Activated T-helper 1 cell treated with anti-CD3 and anti-CD28 coated beads, Interleukin-2, amount 50 U/mL, for 16 hours (primary cell): ENCODE results near the gene NEU2.

Experiments used
- DNase-seq, 2 donors: peaks; one replicate each; pipeline ENCODE4 v3.0.0-alpha.2; 2020; ENCODE audit warnings: low read depth in 1 of 2, low spot score in 1 of 2

The NEU2 gene

DNA sequence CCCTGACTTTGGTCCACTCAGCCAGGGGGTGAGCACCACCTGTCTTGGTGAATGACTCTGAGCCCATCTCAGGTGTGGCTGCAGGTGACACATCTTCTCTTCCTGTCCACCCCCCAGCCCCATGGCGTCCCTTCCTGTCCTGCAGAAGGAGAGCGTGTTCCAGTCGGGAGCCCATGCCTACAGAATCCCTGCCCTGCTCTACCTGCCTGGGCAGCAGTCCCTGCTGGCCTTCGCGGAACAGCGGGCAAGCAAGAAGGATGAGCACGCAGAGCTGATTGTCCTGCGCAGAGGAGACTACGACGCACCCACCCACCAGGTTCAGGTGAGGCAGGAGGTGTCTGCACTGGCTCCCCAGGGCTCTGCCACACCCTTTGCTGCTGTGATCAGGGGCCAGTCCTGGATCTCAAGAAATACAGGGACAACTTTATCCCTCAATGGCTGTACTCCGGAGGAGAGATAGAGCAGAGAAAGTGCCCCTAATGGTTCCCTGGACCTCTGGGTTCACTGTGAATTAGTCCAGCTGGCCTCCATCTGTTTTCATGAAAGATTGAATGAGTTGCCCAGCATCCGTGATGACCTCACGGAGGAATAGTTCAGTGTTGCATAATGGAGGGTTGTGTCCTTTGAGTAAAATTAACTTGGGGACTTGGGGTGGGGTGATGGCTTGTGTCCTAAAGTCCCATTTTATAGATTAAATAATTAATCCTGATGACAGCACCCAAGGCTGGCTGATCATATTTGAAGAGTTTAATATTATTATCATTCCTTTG, at the start of gene NEU2:
Gene NEU2 (plus strand): TSS at position 122 of the 770 bp plus-strand sequence. CDS start 0 bp downstream, at position 122.
- DNase-seq, result no peak

GRCh38 chr2:232982926-232983668, 49.4 kb upstream of the NEU2 start:
- no peak for DNase-seq

DNA sequence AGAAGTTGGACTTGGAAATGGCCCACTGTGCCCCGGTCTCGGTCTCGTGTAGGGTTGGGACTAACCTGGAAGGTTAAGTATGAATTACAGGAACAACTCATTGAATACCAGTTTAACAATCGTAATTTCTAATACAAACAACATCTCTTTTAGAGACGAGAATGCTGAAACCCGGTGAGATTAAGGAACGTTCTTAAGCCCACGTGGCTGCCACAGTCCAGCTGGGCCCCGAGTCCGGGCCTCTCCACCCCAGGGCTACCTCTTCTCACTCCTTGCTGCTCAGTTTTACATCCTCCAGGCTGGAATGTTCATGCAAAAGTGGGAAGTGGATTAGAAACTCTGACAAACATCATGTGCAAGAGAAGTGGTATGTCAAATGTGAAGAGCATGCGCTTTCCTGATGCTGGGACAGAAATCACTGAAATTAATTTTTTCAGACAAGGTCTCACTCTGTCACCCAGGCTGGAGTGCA, 48.8 kb upstream of the NEU2 start:
- DNase-seq, result no peak

DNA sequence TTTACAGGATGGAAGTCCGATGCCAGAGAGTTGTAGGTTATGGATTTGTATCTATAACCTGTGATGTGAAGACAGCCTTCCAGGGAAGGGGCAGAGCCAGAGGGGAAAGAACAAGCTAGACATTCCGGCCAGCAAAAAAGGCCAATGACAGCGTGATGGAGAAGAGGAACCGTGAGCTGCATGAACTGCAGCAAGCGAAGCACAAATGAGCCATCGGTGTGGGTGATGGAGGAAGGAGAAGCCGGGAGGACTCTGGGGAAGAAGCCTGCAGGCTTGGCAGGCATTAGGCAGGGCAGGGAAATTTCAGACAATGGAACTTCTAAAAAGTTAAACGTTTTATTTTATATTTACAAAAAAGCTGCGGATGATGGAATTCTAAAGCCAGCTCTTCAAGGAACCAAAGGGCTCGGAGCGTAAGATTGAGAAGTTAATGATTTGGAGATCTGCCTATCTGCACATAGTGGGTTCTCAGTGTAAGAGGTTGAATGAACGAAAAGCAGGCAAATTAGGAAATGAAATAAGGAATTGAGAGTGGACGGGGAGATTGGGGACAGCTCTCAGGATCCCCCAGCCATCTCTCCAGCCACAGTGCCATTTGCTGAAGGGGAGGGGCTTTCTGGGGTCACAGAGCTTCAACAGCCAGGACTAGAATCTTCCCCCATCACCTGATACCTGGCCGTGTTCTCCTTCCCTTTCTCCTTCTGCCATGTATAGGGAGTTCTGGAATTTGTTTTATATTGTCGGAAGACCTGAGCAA, 47.8 kb upstream of the NEU2 start:
- DNase-seq, result no peak

- DNase-seq, result no peak
Measured at GRCh38 chr2:232986155-232986554, 46.3 kb upstream of the NEU2 start.

GRCh38 chr2:232993231-232993821, 39.1 kb upstream of the NEU2 start:
- DNase-seq, result no peak

- no peak for DNase-seq
Measured at GRCh38 chr2:232994446-232994845, 38.0 kb upstream of the NEU2 start.

DNA sequence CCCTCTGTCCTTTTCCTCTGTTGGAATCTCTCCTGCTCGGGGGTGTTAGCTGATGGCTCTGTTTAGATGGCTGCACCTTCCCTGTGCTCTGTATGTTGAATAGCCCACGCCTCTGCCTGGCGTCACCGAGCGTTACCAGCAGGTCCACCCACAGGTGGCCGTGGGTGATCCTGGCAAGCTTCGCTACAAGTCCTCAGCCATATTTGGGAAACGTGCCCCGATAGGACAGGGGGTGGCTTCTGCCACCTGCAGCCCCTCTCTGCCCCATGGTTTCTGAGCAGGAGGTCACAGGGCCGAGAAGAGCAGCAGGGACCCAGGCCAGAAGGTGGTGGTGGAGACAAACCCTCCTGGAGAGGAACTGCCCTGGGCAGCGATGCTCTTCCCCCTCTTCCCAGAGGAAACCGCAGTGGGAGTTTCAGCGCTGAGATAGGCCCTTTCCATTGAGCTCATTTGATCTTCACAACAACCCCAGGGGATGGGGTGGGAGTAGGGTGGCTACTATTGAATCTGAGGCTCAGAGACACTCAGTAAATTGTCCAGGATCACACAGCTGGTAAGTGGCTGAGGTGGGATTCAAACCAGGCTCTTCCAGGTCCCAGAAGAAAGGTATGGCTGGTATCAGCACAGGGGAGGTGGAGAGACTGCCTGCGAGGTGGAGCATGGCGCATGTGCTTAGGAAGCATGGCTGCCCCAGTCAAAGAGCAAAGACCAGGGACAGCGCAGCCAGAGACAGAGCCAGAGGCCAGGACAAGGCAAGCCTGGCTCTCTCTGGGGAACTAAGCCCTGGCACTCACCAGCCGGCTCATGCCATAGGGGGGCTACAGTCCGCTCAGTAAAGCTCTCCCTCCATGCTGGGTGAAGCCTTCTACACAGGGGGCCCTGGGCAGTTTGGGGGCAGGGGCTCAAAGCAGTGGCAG, 34.5 kb upstream of the NEU2 start:
- DNase-seq, result no peak

GRCh38 chr2:232998666-232998985, 33.8 kb upstream of the NEU2 start:
- DNase-seq, result no peak

DNA sequence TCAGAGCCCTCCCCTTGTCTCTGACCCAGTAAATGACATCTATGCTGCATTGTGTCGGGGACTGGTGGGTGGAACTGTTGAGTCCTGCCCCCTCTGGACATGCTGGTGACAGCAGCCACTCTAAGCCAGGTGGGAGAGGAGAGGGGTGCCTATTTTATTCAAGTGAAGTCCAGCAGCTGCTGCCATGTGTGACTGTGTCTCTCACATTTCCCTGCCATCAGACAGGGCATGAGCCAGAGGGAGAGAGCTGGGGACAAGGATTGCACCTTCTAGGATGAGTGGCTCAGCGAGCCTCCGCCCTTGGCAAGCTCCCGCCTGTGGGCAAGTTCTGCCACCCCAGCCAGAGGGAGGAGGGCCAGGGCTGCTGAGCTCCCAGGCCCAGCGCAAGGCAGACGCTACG, 33.1 kb upstream of the NEU2 start:
- no peak for DNase-seq

DNA sequence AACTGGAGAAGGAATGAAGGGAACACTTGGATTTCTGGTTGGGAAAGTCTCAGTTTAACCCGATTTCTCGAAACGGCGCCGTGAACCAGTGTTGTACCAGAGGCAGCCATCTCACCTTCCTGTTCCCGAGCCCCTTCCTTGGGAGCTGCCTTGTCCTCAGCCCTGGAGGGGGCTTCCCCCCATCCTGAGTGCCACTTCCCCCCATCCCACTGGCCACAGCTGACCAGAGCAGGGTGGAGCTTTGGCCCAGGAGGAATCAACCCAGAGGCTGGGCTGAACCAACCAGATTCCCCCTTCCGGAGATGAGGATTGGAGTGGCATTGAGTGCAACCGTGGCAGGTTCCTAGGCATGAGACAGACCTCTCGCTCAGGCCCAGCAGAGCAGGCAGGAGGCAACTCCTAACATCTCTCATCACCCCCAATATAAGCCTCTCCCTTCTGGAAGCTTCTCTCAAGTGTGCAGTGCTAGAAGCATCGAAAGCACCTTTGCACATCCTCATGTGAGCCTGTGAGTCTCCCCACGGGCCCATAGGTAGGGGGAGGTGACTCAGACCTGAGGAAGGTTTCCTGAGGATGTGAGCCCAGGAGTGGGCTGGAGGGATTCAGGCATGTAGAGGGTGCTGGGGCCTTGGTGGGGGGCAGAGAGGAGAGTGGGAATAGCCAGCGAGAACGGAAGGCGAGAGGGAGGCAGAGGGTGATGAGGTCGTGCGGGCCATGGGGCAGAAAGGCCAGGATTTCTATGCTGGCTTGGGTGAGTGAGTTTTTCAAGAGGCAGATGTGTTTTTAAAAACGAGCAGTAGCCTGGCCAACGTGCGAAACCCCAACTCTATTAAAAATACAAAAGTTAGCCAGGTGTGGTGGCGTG, 31.4 kb upstream of the NEU2 start:
- no peak for DNase-seq

- no peak for DNase-seq
Measured at GRCh38 chr2:233002829-233003657, 29.4 kb upstream of the NEU2 start.

DNA sequence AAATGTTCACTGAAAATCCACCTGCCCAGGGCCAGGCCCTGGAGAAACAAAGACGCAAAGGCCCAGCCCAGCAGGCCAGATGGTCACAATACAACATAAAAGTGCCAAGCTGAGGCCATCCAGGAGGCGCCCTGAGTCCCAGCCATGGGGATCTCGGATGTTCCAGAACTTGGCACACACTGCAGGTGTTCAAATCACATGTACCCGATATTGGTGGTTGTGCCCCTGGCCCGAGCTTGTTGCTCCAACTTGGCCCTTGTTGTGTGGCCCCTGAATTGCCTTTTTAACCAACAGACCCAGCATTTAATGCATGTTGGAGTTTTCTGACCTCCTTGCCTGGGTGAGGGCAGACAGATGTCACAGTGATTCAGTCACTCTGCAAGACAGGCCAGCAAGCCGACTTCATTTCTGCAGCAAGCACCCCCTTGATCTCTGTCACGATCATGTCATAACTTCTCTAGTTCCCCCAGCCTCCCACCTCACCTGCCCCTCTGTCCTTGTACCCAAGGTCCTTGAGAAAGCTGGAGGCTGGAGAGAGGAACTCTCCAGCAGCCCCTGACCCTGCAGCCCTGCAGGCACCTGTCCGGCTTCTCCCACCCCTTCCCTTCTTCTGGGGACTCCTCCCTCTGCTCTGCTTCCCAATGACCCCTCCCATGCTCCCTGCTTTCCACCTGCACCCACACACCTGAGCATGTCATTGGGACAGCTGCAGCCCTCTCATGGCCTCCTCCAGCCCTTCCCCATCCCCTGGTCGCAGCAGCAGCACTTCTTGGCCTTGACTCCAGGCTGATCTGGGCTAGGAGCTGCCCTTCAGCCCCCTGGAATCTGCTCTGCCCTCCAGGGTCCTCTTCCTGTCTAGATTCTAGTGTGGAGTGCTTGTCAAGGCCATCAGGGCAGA, 28.6 kb upstream of the NEU2 start:
- no peak for DNase-seq

DNA sequence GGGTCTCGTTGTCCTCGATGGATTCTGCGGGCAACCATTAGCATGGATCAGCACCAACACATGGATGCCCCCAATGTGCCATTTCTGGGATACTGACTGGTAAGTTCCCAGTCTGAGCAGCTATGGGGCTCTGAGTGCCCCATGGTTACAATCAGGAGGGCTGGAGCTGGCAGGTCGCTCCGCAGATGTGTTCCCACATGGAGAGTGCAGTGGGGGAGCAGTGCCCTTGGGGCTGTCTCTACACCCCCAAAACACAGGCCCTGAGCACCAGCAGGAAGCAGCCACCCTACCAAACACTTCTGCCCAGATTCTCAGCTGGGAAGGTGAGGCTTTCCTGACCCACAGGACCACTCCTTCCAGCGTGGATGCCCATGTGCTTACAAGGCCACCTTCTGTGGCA, 27.4 kb upstream of the NEU2 start:
- DNase-seq, result no peak

DNA sequence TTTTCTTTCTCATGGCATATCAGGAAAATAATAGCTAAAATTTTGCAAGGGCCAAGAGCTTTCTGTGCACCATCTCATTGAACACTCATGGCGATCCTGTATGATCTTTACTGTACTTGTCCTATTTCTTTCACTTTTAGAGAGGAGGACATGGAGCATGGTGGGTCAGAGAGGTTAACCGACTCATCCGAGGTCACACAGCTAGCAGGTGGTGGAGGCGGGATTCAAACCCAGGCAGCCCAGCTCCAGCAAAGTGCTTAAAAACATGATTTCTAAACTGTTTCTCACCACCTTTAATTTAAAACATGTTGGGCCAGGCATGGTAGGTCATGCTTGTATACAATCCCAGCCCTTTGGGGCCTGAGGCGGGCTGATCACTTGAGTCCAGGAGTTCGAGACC, 25.8 kb upstream of the NEU2 start:
- DNase-seq, result no peak

GRCh38 chr2:233007270-233007669, 25.2 kb upstream of the NEU2 start:
- DNase-seq, result no peak

DNA sequence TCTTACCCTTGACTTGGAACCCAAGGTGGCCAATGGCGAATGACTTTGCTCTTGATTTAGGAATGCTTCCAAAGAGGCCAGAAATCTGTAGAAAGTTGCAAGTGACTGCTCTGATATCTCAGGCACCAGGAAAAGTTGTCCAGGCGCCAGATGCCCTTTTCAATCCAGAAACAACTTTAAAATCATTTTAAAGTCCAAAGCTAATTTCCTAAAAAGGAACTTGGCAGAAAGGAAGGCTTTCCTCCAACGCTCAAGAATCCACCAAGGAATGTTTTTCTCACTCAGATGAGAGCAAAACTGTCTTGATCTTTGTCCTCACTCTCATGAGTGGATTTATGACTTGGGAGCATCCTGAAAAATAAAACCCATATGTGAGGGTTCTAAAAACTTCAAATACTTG, 24.7 kb upstream of the NEU2 start:
- DNase-seq, result no peak

DNA sequence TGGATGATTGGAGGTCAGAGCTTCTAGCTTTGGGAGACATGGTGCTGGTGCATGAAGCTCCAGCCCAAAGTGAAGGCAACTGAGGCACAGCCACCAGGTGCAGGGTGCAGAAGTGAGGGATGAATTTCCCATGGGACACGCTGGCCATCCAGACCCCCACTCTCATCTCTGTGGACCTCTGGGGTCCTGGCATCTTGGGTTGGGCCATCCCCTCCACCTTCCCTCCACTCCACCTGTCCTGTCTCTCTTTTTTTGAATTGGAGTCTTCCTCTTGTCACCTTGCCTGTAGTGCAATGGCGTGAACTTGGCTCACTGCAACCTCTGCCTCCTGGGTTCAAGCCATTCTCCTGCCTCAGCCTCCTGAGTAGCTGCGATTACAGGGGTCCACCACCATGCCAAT, 22.8 kb upstream of the NEU2 start:
- DNase-seq, result no peak
